SK-N-SH treated with all-trans-retinoic acid at 6 μM for 48 hours (cell line): ENCODE data around the gene LY6G6F.
A peak's percentile ranks its signal among the peaks of the same experiment; 100 is the strongest.

Experiments used
- ATAC-seq: fragments of 200-7000 bp; cut with Tn5 transposase; 3 replicates; pipeline ENCODE4 v1.9.1; 2020; ENCODE audit warnings: mild to moderate bottlenecking, moderate library complexity
- BACH2 ChIP-seq: fragments of 250-450 bp; sonication (Bioruptor Pico); IDR thresholded peaks from 2 replicates; pipeline ENCODE4 v1.9.0; 2021; ENCODE audit warnings: mild to moderate bottlenecking, borderline replicate concordance
- CREB5 ChIP-seq: fragments of 250-450 bp; sonication (Bioruptor Pico); IDR thresholded peaks from 2 replicates; pipeline ENCODE4 v1.5.1; 2020; ENCODE audit warnings: low read depth, mild to moderate bottlenecking, moderate library complexity
- CSRNP3 ChIP-seq: fragments of 250-450 bp; sonication (Bioruptor Pico); IDR thresholded peaks from 2 replicates; pipeline ENCODE4 v1.5.1; 2021; ENCODE audit warnings: mild to moderate bottlenecking, moderate library complexity
- ESRRG ChIP-seq: fragments of 250-450 bp; sonication (Bioruptor Pico); IDR thresholded peaks from 2 replicates; pipeline ENCODE4 v1.6.1; 2021; ENCODE audit warnings: mild to moderate bottlenecking
- ISL1 ChIP-seq: fragments of 250-450 bp; sonication (Bioruptor Pico); IDR thresholded peaks from 2 replicates; pipeline ENCODE4 v2.1.2; 2022; ENCODE audit warnings: mild to moderate bottlenecking, moderate library complexity
- OSR1 ChIP-seq: fragments of 250-450 bp; sonication (Bioruptor Pico); IDR thresholded peaks from 2 replicates; pipeline ENCODE4 v1.8.0; 2022; ENCODE audit warnings: moderate library complexity, mild to moderate bottlenecking, inconsistent platforms
- PATZ1 ChIP-seq: fragments of 250-450 bp; sonication (Bioruptor Pico); IDR thresholded peaks from 2 replicates; pipeline ENCODE4 v1.8.0; 2020; ENCODE audit warnings: mild to moderate bottlenecking, moderate library complexity, borderline replicate concordance
- POU6F1 ChIP-seq: fragments of 250-450 bp; sonication (Bioruptor Pico); IDR thresholded peaks from 2 replicates; pipeline ENCODE4 v1.8.0; 2021; ENCODE audit warnings: low read depth, mild to moderate bottlenecking, moderate library complexity, borderline replicate concordance
- PPARA ChIP-seq: fragments of 250-450 bp; sonication (Bioruptor Pico); IDR thresholded peaks from 2 replicates; pipeline ENCODE4 v1.5.0; 2020; ENCODE audit warnings: mild to moderate bottlenecking, borderline replicate concordance
- RARB ChIP-seq: fragments of 250-450 bp; sonication (Bioruptor Pico); IDR thresholded peaks from 2 replicates; pipeline ENCODE4 v1.8.0; 2021; ENCODE audit warnings: mild to moderate bottlenecking, moderate library complexity
- SNAI2 ChIP-seq: fragments of 250-450 bp; sonication (Bioruptor Pico); IDR thresholded peaks from 2 replicates; pipeline ENCODE4 v1.5.0; 2020; ENCODE audit warnings: mild to moderate bottlenecking, moderate library complexity
- TCF4 ChIP-seq: fragments of 250-450 bp; sonication (Bioruptor Pico); IDR thresholded peaks from 2 replicates; pipeline ENCODE4 v1.8.0; 2021; ENCODE audit warnings: mild to moderate bottlenecking, moderate library complexity, borderline replicate concordance
- TSHZ2 ChIP-seq: fragments of 250-450 bp; sonication (Bioruptor Pico); IDR thresholded peaks from 2 replicates; pipeline ENCODE4 v1.5.0; 2020; ENCODE audit warnings: mild to moderate bottlenecking, moderate library complexity
- ZFP3 ChIP-seq: fragments of 250-450 bp; sonication (Bioruptor Pico); IDR thresholded peaks from 2 replicates; pipeline ENCODE4 v1.5.0; 2020; ENCODE audit warnings: mild to moderate bottlenecking, moderate library complexity
- ZFP30 ChIP-seq: fragments of 450-650 bp; formaldehyde crosslinking; IDR thresholded peaks from 2 replicates; pipeline ENCODE4 v1.5.0; 2022; ENCODE audit warnings: mild to moderate bottlenecking, moderate library complexity
- ZNF565 ChIP-seq: fragments of 450-650 bp; formaldehyde crosslinking; conservative IDR thresholded peaks from 2 replicates; pipeline ENCODE4 v1.5.0; 2020; ENCODE audit warnings: low read depth, mild to moderate bottlenecking, moderate library complexity
- ZNF70 ChIP-seq: fragments of 450-650 bp; formaldehyde crosslinking; IDR thresholded peaks from 2 replicates; pipeline ENCODE4 v1.5.0; 2020; ENCODE audit warnings: mild to moderate bottlenecking, moderate library complexity
- ZNF8 ChIP-seq: fragments of 450-650 bp; formaldehyde crosslinking; IDR thresholded peaks from 2 replicates; pipeline ENCODE4 v1.5.0; 2020; ENCODE audit warnings: mild to moderate bottlenecking, moderate library complexity

LY6G6F gene

GRCh38 chr6:31658983-31659648 lies 47.5 kb upstream of the LY6G6F start:
- ATAC-seq: no peak
- TF ChIP-seq RARB (CRISPR knock-in tag) (no peak), ZFP30 (CRISPR knock-in tag) (no peak), BACH2 (CRISPR knock-in tag) (no peak), CREB5 (CRISPR knock-in tag) (no peak), TCF4 (CRISPR knock-in tag) (no peak), PPARA (no peak), ZNF565 (no peak), ISL1 (no peak), SNAI2 (CRISPR knock-in tag) (no peak), TSHZ2 (no peak), POU6F1 (CRISPR knock-in tag) (no peak), PATZ1 (CRISPR knock-in tag) (no peak), OSR1 (no peak), CSRNP3 (no peak), ZFP3 (CRISPR knock-in tag) (no peak), ESRRG (no peak), ZNF8 (CRISPR knock-in tag) (no peak)
- TF ChIP-seq, all 23 proteins: peak for 0

GRCh38 chr6:31659649-31660380 lies 46.9 kb upstream of the LY6G6F start:
- no peak for TF ChIP-seq ZNF70 (CRISPR knock-in tag)
- TF ChIP-seq TCF4 (CRISPR knock-in tag): no peak
- TF ChIP-seq CSRNP3: no peak
- TF ChIP-seq BACH2 (CRISPR knock-in tag): no peak
- ATAC-seq: peak; percentile 50
